ENCODE results near the gene PI4KA.

GRCh38 chr22:20873214-20873613 lies 14.6 kb upstream of the PI4KA start:
- TF ChIP-seq ARNTL (CRISPR knock-in tag; IDR thresholded peaks at IDR 0.05; ENCODE audit: borderline replicate concordance, low read depth) (no peak), PATZ1 (CRISPR knock-in tag; IDR thresholded peaks at IDR 0.05; ENCODE audit: borderline replicate concordance) (no peak), TSHZ2 (CRISPR knock-in tag; IDR thresholded peaks at IDR 0.05) (no peak), RARB (CRISPR knock-in tag; IDR thresholded peaks at IDR 0.05) (no peak), ZNF8 (CRISPR knock-in tag; IDR thresholded peaks at IDR 0.05) (no peak), ZFP30 (CRISPR knock-in tag; IDR thresholded peaks at IDR 0.05) (no peak), CREB5 (CRISPR knock-in tag; IDR thresholded peaks at IDR 0.05; ENCODE audit: low read depth) (no peak), POU6F1 (CRISPR knock-in tag; IDR thresholded peaks at IDR 0.05; ENCODE audit: borderline replicate concordance, low read depth) (no peak), ZNF565 (CRISPR knock-in tag; conservative IDR thresholded peaks at IDR 0.05; ENCODE audit: low read depth) (no peak), ZC3H10 (CRISPR knock-in tag; IDR thresholded peaks at IDR 0.05) (no peak), SNAI2 (CRISPR knock-in tag; IDR thresholded peaks at IDR 0.05) (no peak), TOX (CRISPR knock-in tag; IDR thresholded peaks at IDR 0.05; ENCODE audit: borderline replicate concordance) (no peak), OSR1 (CRISPR knock-in tag; IDR thresholded peaks at IDR 0.05) (no peak), ZFP3 (CRISPR knock-in tag; IDR thresholded peaks at IDR 0.05) (no peak)

Data from SK-N-SH treated with all-trans-retinoic acid at 6 μM for 48 hours (cell line).